Head of caudate nucleus (tissue), 42 donors: ENCODE results near the gene CELSR2.
"Not testable (repeated sequence)": the region's sequence is repeated elsewhere in the genome, so short reads cannot be mapped to it uniquely, and the experiment has no call there.

Experiments
- DNase-seq, 42 donors: peaks; one replicate each; pipeline versions ENCODE4 v3.0.0 to v3.0.0-alpha.2; 2020 to 2021; ENCODE audit warnings: mixed read lengths in 7 of 42
- intact Hi-C: fragments of 100-400 bp; cut with DNase I; formaldehyde crosslinking; loops from one replicate; pipeline ENCODE4 v1.15.0; 2022

Gene CELSR2

GRCh38 chr1:109282952-109283747 lies 33.8 kb downstream of the CELSR2 start, which contains the start of gene PSRC1:
Gene PSRC1, minus strand, starts transcription at chr1:109283145.
- intact Hi-C loops = loop anchor here (5.0 kb wide), 1 partner anchor 114 kb away; the partner anchor contains the start of gene SORT1
- DNase-seq = peak; percentile 97 to 100 (median 99)

- peak in 1 of 42 donors; percentile 44 for DNase-seq
- intact Hi-C loops = loop anchor here (5.0 kb wide), 1 partner anchor 113 kb away; the partner anchor contains the start of gene SORT1
These were observed 34.6 kb downstream of the CELSR2 start for GRCh38 chr1:109283748-109284600.

GRCh38 chr1:109286762-109287161 lies 37.4 kb downstream of the CELSR2 start:
- DNase-seq, intact Hi-C loops: not testable (repeated sequence)

GRCh38 chr1:109290137-109290536 lies 40.8 kb downstream of the CELSR2 start:
- intact Hi-C loops = no loop called here

GRCh38 chr1:109290998-109291397 lies 41.7 kb downstream of the CELSR2 start:
- intact Hi-C loops = no loop called here
- DNase-seq = peak in 2 of 42 donors; percentile 58 to 64

More at GRCh38 chr1:109290137-109290536, 40.8 kb downstream of the CELSR2 start:
- DNase-seq = no peak

DNA sequence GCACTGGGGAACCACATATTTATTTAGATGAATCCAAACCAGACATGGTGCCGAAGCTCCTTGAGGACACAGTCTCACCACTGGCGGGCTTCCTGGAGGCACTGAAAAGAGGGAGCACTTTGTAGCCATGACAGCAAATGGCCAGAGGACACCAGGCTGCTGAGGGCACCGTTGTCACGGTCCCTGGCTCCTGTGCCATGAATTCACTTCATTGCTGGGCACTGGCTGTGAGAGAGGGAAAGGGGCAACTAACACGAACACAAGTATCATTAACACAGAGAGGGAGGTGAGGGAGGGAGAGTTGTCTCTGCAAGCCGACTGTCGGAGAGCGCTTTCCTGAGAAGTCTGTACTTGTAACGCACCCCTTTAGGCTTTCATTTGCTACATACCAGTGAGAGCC lies 43.0 kb downstream of the CELSR2 start:
- intact Hi-C loops = no loop called here
- peak in 2 of 42 donors; percentile 37 to 56 for DNase-seq

- intact Hi-C loops = no loop called here
- peak in 15 of 42 donors; percentile 43 to 87 (median 66) for DNase-seq
These were observed 43.7 kb downstream of the CELSR2 start for GRCh38 chr1:109293026-109293425.

DNA sequence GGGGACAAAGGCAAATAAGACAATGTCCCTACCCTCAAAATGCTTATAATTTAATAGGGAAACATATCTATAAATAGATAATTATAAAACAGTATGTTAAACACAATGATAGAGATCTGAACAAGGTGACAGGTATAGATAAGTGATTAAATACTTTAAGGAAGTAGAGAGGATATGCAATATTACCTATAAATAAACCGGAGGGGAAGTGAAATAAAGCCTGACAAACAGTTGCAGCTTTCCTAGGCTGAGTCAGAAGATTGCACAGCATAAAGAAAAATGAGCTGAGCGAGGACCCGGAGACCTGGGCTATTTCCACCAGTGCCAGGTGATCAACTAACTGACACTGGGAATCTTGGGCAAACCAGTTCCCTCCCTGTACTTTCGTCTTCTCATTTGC lies 45.1 kb downstream of the CELSR2 start:
- DNase-seq = no peak
- intact Hi-C loops = no loop called here

DNA sequence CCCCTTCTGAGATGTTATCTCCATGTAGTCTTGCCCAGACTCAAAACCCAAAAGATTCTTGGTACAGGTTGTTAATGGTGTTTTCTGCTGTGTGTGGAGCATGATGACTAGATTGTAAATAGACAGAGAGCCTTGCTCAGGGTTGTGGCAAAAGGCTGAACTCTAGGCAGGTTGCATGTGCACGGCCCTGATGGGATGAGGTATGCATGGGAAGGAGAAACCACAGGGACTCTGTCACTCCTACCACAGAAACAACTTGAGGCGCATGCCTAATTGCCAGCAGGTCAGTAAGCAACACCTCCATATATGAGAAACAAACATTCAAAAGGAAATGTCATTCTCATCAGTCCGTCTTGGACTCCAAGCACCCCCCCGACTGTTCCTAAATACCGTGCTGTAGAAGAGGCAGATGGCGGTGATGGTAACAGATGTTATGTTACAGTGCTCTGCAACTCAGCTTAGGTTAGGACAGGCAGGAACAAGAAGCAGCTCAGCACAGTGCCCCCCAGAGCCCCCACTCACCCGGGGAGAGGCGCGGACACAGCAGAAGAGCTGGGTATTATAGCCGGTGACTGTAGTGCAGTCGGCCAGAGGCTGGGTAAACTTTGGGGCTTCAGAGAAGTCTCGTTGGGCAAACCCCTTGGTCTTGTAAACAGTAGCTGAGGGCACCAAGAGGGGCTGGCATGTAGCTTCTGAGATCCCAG lies 46.5 kb downstream of the CELSR2 start:
- intact Hi-C loops = no loop called here
- no peak for DNase-seq

- DNase-seq = peak in 7 of 42 donors; percentile 28 to 69 (median 53)
- intact Hi-C loops = no loop called here
These were observed 47.4 kb downstream of the CELSR2 start for GRCh38 chr1:109296782-109297181.

- peak; percentile 56 to 92 (median 81) for DNase-seq
- intact Hi-C loops = no loop called here
These were observed 49.6 kb downstream of the CELSR2 start for GRCh38 chr1:109298666-109299557.

DNA sequence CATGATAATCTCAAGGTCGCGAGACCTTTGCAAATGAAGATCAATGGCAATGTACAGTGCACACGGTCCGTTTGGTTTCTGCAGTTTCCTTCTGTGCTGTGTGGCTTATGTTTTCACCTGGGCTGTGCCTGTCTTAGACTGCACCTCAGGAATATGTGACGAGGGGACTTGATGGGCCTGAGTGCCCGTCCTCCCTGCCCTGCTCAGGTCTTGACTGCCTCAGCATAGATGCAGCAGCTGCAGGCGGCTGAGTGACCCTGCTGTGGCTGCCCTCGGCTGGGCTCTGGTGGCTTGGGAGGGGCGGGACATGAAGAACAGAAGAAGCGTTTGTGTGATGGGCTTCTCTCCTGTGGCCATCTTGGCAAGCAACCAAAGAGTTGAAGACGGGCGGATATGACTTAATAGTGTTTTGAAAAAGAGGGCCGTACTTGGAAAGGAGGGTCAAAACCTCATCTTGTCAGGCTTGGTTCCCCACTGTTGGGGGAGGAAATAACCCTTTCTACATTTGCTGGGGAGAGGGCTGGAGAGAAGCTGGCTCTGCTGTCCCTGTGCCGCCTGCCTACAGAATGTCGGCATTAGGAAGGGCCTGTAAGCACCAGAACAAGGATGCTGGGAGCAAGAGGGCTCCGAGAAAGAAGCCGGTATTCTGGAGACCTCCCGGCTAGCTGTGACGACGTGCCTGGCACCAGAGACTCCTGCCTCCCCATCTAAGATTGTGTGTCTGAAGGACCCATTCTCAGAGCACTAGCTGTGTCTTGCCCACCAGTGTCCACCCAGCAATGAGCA lies 50.4 kb downstream of the CELSR2 start:
- intact Hi-C loops = loop anchor here (5.0 kb wide), 1 partner anchor 98 kb away; the partner anchor contains the start of gene SORT1
- DNase-seq = peak; percentile 76 to 97 (median 92)

- DNase-seq = no peak
- intact Hi-C loops = loop anchor here (5.0 kb wide), 1 partner anchor 97 kb away; the partner anchor contains the start of gene SORT1
These were observed 51.4 kb downstream of the CELSR2 start for GRCh38 chr1:109300650-109301151.

- no peak for DNase-seq
- intact Hi-C loops = loop anchor here (5.0 kb wide), 1 partner anchor 95 kb away; the partner anchor contains the start of gene SORT1
These were observed 52.5 kb downstream of the CELSR2 start for GRCh38 chr1:109301874-109302273.

- intact Hi-C loops = loop anchor here (5.0 kb wide), 1 partner anchor 93 kb away; the partner anchor contains the start of gene SORT1
- peak; percentile 65 to 94 (median 84) for DNase-seq
These were observed 55.0 kb downstream of the CELSR2 start for GRCh38 chr1:109304226-109304920.

DNA sequence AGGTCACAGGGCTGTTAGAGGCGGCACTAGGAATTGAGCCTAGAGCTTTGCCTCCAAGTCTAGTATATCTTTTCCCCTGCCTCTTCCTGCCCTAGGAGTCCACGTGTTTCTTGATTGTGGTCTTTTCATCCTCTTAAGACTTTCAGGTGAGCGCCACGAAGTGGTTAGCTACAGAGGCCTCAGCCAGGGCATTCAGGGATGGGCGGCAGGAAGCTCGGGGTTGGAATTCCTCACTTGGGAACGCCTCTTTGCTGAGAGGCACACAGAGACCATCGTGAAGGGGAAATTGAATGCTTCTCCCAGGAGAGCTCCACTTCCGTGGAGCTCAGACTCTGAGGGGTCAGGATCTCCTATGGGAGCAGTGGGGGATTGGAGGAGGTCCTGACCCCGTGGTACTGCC lies 56.7 kb downstream of the CELSR2 start:
- peak in 1 of 42 donors; percentile 9 for DNase-seq

More for the DNA sequence above, 56.7 kb downstream of the CELSR2 start:
- intact Hi-C loops = not testable (repeated sequence)
